Mesenchymal stem cell (in vitro differentiated cells and primary cell): ENCODE results near the gene BORCS6.

Experiments used
- DNase-seq: peaks from one replicate; pipeline ENCODE4 v3.0.0-alpha.2; 2013
- H2AFZ ChIP-seq: one replicate; pipeline ENCODE4 v1.6.1; 2013; ENCODE audit warnings: low read depth, mild to moderate bottlenecking, control low read depth, inconsistent platforms, low read length, moderate library complexity
- H2AK5ac ChIP-seq: 2 replicates; pipeline ENCODE4 v1.6.1; 2013; ENCODE audit warnings: low read length, moderate library complexity, mild to moderate bottlenecking, inconsistent platforms; ENCODE audit not compliant: severe bottlenecking
- H2BK120ac ChIP-seq: one replicate; pipeline ENCODE4 v1.6.1; 2013; ENCODE audit warnings: low read depth, mild to moderate bottlenecking, inconsistent platforms, low read length, moderate library complexity
- H2BK12ac ChIP-seq, 2 experiments: one replicate each; pipeline ENCODE4 v1.6.1; 2013; ENCODE audit warnings: inconsistent platforms in 2 of 2, low read length in 2 of 2, mild to moderate bottlenecking in 2 of 2, moderate library complexity in 2 of 2, control low read depth in 1 of 2
- H2BK15ac ChIP-seq: one replicate; pipeline ENCODE4 v1.6.1; 2013; ENCODE audit warnings: mild to moderate bottlenecking, low read depth, inconsistent platforms; ENCODE audit not compliant: poor library complexity, severe bottlenecking
- H2BK5ac ChIP-seq: 2 replicates; pipeline ENCODE4 v1.6.1; 2013; ENCODE audit warnings: low read depth, mild to moderate bottlenecking, low read length, control low read depth, inconsistent platforms; ENCODE audit not compliant: poor library complexity, severe bottlenecking
- H3K14ac ChIP-seq, 2 experiments: one replicate each; pipeline ENCODE4 v1.6.1; 2013; ENCODE audit warnings: inconsistent platforms in 2 of 2, low read length in 2 of 2, control low read depth in 1 of 2, mild to moderate bottlenecking in 1 of 2, moderate library complexity in 1 of 2
- H3K18ac ChIP-seq, 2 experiments: one replicate each; pipeline ENCODE4 v1.6.1; 2013; ENCODE audit warnings: inconsistent platforms in 2 of 2, low read length in 2 of 2, control low read depth in 1 of 2, low read depth in 1 of 2, mild to moderate bottlenecking in 1 of 2
- H3K23ac ChIP-seq, 2 experiments: one replicate each; pipeline ENCODE4 v1.6.1; 2013; ENCODE audit warnings: inconsistent platforms in 2 of 2, low read length in 2 of 2, mild to moderate bottlenecking in 2 of 2, moderate library complexity in 2 of 2, control low read depth in 1 of 2
- H3K27ac ChIP-seq: 2 replicates; pipeline ENCODE4 v1.5.1; 2013; ENCODE audit warnings: mild to moderate bottlenecking, moderate library complexity, low read length, control low read depth, inconsistent platforms; ENCODE audit not compliant: poor library complexity, severe bottlenecking
- H3K27me3 ChIP-seq, 2 experiments: 2 replicates each; pipeline versions ENCODE4 v1.6.1 to v1.7.0; 2013; ENCODE audit warnings: low read length in 2 of 2, mild to moderate bottlenecking in 2 of 2, moderate library complexity in 2 of 2, control low read depth in 1 of 2, inconsistent platforms in 1 of 2; ENCODE audit not compliant: control insufficient read depth in 1 of 2, insufficient read depth in 1 of 2
- H3K36me3 ChIP-seq, 2 experiments: 2 replicates each; pipeline versions ENCODE4 v1.6.1 to v1.7.0; 2013; ENCODE audit warnings: low read length in 2 of 2, control low read depth in 1 of 2, inconsistent platforms in 1 of 2, low read depth in 1 of 2, mild to moderate bottlenecking in 1 of 2; ENCODE audit not compliant: insufficient read depth in 2 of 2, control insufficient read depth in 1 of 2
- H3K4ac ChIP-seq, 2 experiments: one replicate each; pipeline ENCODE4 v1.6.1; 2013; ENCODE audit warnings: inconsistent platforms in 2 of 2, low read length in 2 of 2, mild to moderate bottlenecking in 2 of 2, moderate library complexity in 2 of 2, control low read depth in 1 of 2, low read depth in 1 of 2
- H3K4me1 ChIP-seq: 2 replicates; pipeline ENCODE4 v1.6.1; 2013; ENCODE audit warnings: low read depth, low read length, control low read depth; ENCODE audit not compliant: control insufficient read depth, insufficient read depth
- H3K4me2 ChIP-seq: 2 replicates; pipeline ENCODE4 v1.6.1; 2013; ENCODE audit warnings: low read length, mild to moderate bottlenecking, inconsistent platforms; ENCODE audit not compliant: poor library complexity, severe bottlenecking
- H3K4me3 ChIP-seq, 2 experiments: 2 replicates each; pipeline versions ENCODE4 v1.5.1 to v1.7.0; 2013; ENCODE audit warnings: low read length in 2 of 2, mild to moderate bottlenecking in 2 of 2, control low read depth in 1 of 2, low read depth in 1 of 2; ENCODE audit not compliant: insufficient read depth in 1 of 2
- H3K79me1 ChIP-seq: replicated peaks from 2 replicates; pipeline ENCODE4 v1.6.1; 2013; ENCODE audit warnings: mild to moderate bottlenecking, control low read depth, low read length, inconsistent platforms; ENCODE audit not compliant: poor library complexity, severe bottlenecking
- H3K9ac ChIP-seq: 2 replicates; pipeline ENCODE4 v1.7.0; 2013; ENCODE audit warnings: mild to moderate bottlenecking, low read length, moderate library complexity
- H3K9me3 ChIP-seq: 2 replicates; pipeline ENCODE4 v1.7.0; 2013; ENCODE audit warnings: mild to moderate bottlenecking, low read length; ENCODE audit not compliant: control insufficient read depth
- H4K8ac ChIP-seq: one replicate; pipeline ENCODE4 v1.6.1; 2013; ENCODE audit warnings: inconsistent platforms, mild to moderate bottlenecking, low read length, moderate library complexity
- H4K91ac ChIP-seq: one replicate; pipeline ENCODE4 v1.6.1; 2013; ENCODE audit warnings: mild to moderate bottlenecking, low read length, inconsistent platforms
- WGBS: methylation state at CpG from one replicate; pipeline ENCODE4 v1.1.7; 2013; ENCODE audit warnings: mixed read lengths; 5-methylcytosine and 5-hydroxymethylcytosine counted together

The BORCS6 gene

DNA sequence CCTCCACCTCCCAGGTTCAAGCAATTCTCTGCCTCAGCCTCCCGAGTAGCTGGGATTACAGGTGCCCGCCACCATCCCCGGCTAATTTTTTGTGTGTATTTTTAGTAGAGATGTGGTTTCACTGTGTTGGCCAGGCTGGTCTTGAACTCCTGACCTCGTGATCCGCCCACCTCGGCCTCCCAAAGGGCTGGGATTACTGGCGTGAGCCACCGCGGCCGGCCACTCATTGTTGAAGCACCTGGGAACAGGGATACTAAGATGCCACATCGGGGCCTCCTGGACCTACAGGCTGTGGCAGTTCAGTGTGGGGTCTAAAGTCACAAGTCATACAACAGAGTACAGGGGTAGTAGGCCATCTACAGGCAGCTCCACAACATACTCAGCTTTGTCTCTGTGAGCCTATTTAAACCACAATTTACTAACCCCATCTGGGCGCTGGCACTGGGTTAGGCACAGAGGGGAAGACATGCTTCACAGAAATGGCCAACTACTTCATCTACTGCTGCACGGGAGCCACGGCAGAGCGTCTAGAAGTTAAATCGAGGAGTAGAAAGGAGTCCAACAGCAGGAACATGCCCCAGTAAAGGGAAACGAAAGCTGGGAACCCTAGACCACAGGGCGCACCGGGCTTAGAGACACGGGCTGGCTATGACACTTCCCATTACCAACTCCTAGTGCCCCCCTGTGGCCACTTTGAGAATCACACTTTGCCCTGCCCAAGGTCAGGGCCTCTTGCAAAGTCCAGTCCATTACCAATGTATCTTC lies 31.5 kb downstream of the BORCS6 start:
- no peak overlapping the region for H2BK5ac ChIP-seq
- no peak overlapping the region for H4K91ac ChIP-seq
- DNase-seq = peak; percentile 92
- H3K4me2 ChIP-seq = no peak overlapping the region
- H3K27me3 ChIP-seq = no peaks in the 10 kb centered on the region
- H3K14ac ChIP-seq = no peak overlapping the region
- WGBS = 50% methylated on average over 17 of the region's 20 CpGs
- H3K36me3 ChIP-seq = peaks cover 20 to 24% of the 10 kb centered on the region in 2 experiments
- peak overlapping the region in 1 of 2 experiments; percentile 13 for H3K4me3 ChIP-seq
- H3K4ac ChIP-seq = no peak overlapping the region
- peak overlapping the region in 1 of 2 experiments; percentile 69 for H2BK12ac ChIP-seq
- peak overlapping the region; percentile 67 for H3K9ac ChIP-seq
- peaks cover 26% of the 10 kb centered on the region for H3K79me1 ChIP-seq
- H2AK5ac ChIP-seq = peak overlapping the region; percentile 50
- H3K4me1 ChIP-seq = peaks cover 34% of the 10 kb centered on the region
- no peak overlapping the region for H2AFZ ChIP-seq
- H3K27ac ChIP-seq = peak overlapping the region; percentile 42
- H3K9me3 ChIP-seq = no peaks in the 10 kb centered on the region
- no peak overlapping the region for H2BK120ac ChIP-seq
- H3K18ac ChIP-seq = no peak overlapping the region
- peak overlapping the region; percentile 64 for H4K8ac ChIP-seq
- no peak overlapping the region for H3K23ac ChIP-seq
- no peak overlapping the region for H2BK15ac ChIP-seq

DNA sequence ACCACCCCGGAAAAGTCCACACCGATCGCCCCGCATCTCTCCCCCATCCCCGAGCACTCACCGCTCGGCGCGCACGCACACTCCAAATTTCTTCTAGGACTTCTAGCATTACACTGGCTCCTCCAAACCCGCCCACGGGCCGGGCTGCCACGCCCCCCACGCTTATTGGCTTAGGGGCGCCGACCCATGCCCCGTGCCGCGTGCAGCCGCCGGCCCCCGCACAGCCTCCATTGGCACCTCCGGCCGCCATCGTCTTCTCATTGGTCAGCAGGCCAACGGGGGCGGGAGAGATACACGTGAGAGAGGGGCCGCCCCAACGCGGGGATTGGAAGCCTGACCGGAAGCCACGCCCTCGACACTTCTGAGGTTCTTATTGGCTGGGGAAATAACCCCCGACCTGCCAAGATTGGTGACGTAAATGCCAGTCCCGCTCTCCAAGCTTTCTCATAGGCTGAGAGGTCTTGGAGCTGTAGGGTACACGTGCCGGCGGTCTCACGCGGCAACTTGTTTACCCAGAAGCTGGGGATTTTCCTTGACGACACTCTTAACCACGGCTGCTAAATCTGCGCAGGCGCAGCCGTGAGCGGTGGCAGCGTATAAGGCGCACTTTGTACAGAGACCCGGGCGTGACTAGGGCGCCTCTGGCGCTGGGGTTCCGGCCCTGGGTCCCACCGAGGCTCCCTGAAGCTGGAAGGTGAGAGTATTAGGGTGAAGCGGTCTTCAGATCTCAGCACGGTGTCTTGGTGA lies 33.6 kb downstream of the BORCS6 start:
- Histone ChIP-seq H2BK5ac (no peak overlapping the region), H4K91ac (peak overlapping the region; percentile 53), H3K79me1 (peaks cover 26% of the 10 kb centered on the region), H3K36me3 (peaks cover 19 to 24% of the 10 kb centered on the region in 2 experiments), H2AK5ac (peak overlapping the region; percentile 43), H3K14ac (no peak overlapping the region), H3K23ac (no peak overlapping the region), H3K4me3 (peak overlapping the region; percentile 63 to 92), H2BK120ac (peak overlapping the region; percentile 83), H3K9me3 (no peaks in the 10 kb centered on the region), H3K4me1 (peaks cover 37% of the 10 kb centered on the region), H3K9ac (peak overlapping the region; percentile 98), H3K18ac (peak overlapping the region in 1 of 2 experiments; percentile 87), H3K27me3 (no peaks in the 10 kb centered on the region), H3K27ac (peak overlapping the region; percentile 95), H3K4me2 (peak overlapping the region; percentile 91), H3K4ac (peak overlapping the region in 1 of 2 experiments; percentile 85), H2AFZ (no peak overlapping the region), H2BK15ac (peak overlapping the region; percentile 61), H2BK12ac (peak overlapping the region; percentile 70 to 94), H4K8ac (peak overlapping the region; percentile 85)
- peak; percentile 100 for DNase-seq
- WGBS = under 1% methylated on average over 59 of the region's 59 CpGs

DNA sequence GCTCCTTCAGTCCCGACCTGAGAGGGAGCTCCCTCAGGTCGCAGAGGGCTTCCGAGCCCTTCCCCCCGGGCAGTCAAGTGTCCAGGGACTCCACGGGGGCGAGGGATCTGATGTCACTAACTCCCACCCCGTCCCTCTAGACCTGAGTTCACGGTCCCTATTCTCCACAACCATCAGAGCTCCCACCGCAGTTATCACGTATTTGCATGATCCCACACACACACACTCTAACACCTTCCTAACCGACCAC lies 34.1 kb downstream of the BORCS6 start:
- DNase-seq = no peak
- peak overlapping the region; percentile 98 for H2BK15ac ChIP-seq
- no peaks in the 10 kb centered on the region for H3K9me3 ChIP-seq
- peak overlapping the region; percentile 91 for H3K4me2 ChIP-seq
- no peak overlapping the region for H3K14ac ChIP-seq
- peak overlapping the region; percentile 98 for H3K9ac ChIP-seq
- H3K18ac ChIP-seq = peak overlapping the region in 1 of 2 experiments; percentile 87
- 9% methylated on average over 11 of the region's 11 CpGs for WGBS
- H3K23ac ChIP-seq = no peak overlapping the region
- H4K8ac ChIP-seq = peak overlapping the region; percentile 69
- no peak overlapping the region for H2AFZ ChIP-seq
- H3K4me3 ChIP-seq = peak overlapping the region; percentile 63 to 92
- H2BK5ac ChIP-seq = no peak overlapping the region
- H3K27ac ChIP-seq = peak overlapping the region; percentile 55
- H3K4me1 ChIP-seq = peaks cover 39% of the 10 kb centered on the region
- H3K4ac ChIP-seq = peak overlapping the region in 1 of 2 experiments; percentile 85
- H2BK120ac ChIP-seq = peak overlapping the region; percentile 83
- H2AK5ac ChIP-seq = peak overlapping the region; percentile 12
- peak overlapping the region; percentile 76 for H4K91ac ChIP-seq
- peaks cover 25% of the 10 kb centered on the region for H3K79me1 ChIP-seq
- peaks cover 14 to 21% of the 10 kb centered on the region in 2 experiments for H3K36me3 ChIP-seq
- no peaks in the 10 kb centered on the region for H3K27me3 ChIP-seq
- peak overlapping the region in 1 of 2 experiments; percentile 94 for H2BK12ac ChIP-seq
